LNCAP (cell line): ENCODE data around the gene ATG4D.

Experiments used
- CTCF ChIP-seq: fragments of 450-650 bp; IDR thresholded peaks from 2 replicates; pipeline ENCODE4 v1.5.1; 2017; ENCODE audit warnings: mild to moderate bottlenecking

Gene ATG4D

GRCh38 chr19:10516671-10517286 lies 26.9 kb upstream of the ATG4D start:
- TF ChIP-seq CTCF, result no peak

- TF ChIP-seq CTCF, result no peak
Observed at GRCh38 chr19:10517361-10517759, 26.3 kb upstream of the ATG4D start, which contains the start of gene S1PR5. S1PR5 (minus strand) TSS chr19:10517447; CDS start chr19:10515011, 2,436 bp downstream.

GRCh38 chr19:10517760-10518443 lies 25.8 kb upstream of the ATG4D start:
- TF ChIP-seq CTCF, result no peak

GRCh38 chr19:10518444-10519361 lies 25.0 kb upstream of the ATG4D start:
- TF ChIP-seq CTCF, result no peak

- TF ChIP-seq CTCF, result no peak
Observed at GRCh38 chr19:10519421-10519820, 24.3 kb upstream of the ATG4D start.

- TF ChIP-seq CTCF, result no peak
Observed at GRCh38 chr19:10520652-10521318, 22.9 kb upstream of the ATG4D start.
